ENCODE measurements around the gene CYP2C18. TPM values are rescaled to one million over a fixed set of nuclear protein-coding genes. Genes with fewer than 3 reads are reported as not detected.
"Not testable (repeated sequence)": the region's sequence is repeated elsewhere in the genome, so short reads cannot be mapped to it uniquely, and the experiment has no call there.

Gene CYP2C18
- total and polyA plus RNA-seq, 2 of the 13 experiments (the other 11 are each of a cell fraction or from before 2014, with no cell fraction given), result 0.07 TPM; not detected in 1

DNA sequence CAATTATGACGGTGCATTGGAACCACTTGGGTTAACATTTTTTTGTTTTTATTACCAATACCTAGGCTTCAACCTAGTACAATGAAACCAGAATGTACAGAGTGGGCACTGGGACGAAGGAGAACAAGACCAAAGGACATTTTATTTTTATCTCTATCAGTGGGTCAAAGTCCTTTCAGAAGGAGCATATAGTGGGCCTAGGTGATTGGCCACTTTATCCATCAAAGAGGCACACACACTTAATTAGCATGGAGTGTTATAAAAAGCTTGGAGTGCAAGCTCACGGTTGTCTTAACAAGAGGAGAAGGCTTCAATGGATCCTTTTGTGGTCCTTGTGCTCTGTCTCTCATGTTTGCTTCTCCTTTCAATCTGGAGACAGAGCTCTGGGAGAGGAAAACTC is 78.9 kb downstream of the CYP2C18 start, which contains the start of gene CYP2C19:
Gene CYP2C19, plus strand, starts transcription at position 289 of the 400 bp plus-strand sequence. Its CDS starts 25 bp downstream, at position 314.
- DNase-seq (ENCODE audit: low spot score) (no peak), FAIRE-seq (no peak), ATAC-seq (no peak)
- no peak for TF ChIP-seq ZNF251 (CRISPR knock-in tag; IDR thresholded peaks at IDR 0.05)
- no peak for TF ChIP-seq HDAC6 (IDR thresholded peaks at IDR 0.05; ENCODE audit: low read depth, low read length)
- TF ChIP-seq, protein P1, sequence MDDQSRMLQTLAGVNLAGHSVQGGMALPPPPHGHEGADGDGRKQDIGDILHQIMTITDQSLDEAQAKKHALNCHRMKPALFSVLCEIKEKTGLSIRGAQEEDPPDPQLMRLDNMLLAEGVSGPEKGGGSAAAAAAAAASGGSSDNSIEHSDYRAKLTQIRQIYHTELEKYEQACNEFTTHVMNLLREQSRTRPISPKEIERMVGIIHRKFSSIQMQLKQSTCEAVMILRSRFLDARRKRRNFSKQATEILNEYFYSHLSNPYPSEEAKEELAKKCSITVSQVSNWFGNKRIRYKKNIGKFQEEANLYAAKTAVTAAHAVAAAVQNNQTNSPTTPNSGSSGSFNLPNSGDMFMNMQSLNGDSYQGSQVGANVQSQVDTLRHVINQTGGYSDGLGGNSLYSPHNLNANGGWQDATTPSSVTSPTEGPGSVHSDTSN (CRISPR knock-in tag; IDR thresholded peaks at IDR 0.05; ENCODE audit: borderline replicate concordance), result no peak
- no peak for TF ChIP-seq RBFOX2 (IDR thresholded peaks at IDR 0.05; ENCODE audit: low read depth, low read length)
- no peak for TF ChIP-seq HNRNPL (IDR thresholded peaks at IDR 0.05; ENCODE audit: low read depth, low read length)
- no peak for TF ChIP-seq ZNF709 (CRISPR knock-in tag; IDR thresholded peaks at IDR 0.05)
- TF ChIP-seq ZBTB7A (CRISPR knock-in tag; IDR thresholded peaks at IDR 0.05), result no peak
- TF ChIP-seq, protein P2, sequence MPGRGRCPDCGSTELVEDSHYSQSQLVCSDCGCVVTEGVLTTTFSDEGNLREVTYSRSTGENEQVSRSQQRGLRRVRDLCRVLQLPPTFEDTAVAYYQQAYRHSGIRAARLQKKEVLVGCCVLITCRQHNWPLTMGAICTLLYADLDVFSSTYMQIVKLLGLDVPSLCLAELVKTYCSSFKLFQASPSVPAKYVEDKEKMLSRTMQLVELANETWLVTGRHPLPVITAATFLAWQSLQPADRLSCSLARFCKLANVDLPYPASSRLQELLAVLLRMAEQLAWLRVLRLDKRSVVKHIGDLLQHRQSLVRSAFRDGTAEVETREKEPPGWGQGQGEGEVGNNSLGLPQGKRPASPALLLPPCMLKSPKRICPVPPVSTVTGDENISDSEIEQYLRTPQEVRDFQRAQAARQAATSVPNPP (CRISPR knock-in tag; IDR thresholded peaks at IDR 0.05), result no peak
- no peak for TF ChIP-seq MAF1 (CRISPR knock-in tag; IDR thresholded peaks at IDR 0.05; ENCODE audit: borderline replicate concordance)
- no peak for TF ChIP-seq NRL (CRISPR knock-in tag; IDR thresholded peaks at IDR 0.05; ENCODE audit: borderline replicate concordance)
- POLR2A ChIA-PET, result no interaction called here
- CTCF ChIA-PET (ENCODE audit: low intra/inter-chr PET ratio, low total read pairs), result no interaction called here
- intact Hi-C loops (cut with micrococcal nuclease; ENCODE audit: unreplicated experiment) (no loop called here), in situ Hi-C loops (cut with HindIII; ENCODE audit: extremely low pct_ligation_motif_present, low pct_unique_long_range_greater_than_20kb) (no loop called here)
- Histone ChIP-seq H3K27me3 (ENCODE audit: control insufficient read depth in 1 of 2, insufficient read depth in 2 of 2, low read length in 2 of 2) (no peaks in the 10 kb centered on the region; a peak in 1 of 5 replicates), H3K79me2 (ENCODE audit: insufficient read depth, low read length) (no peaks in the 10 kb centered on the region), H3K27ac (ENCODE audit: extremely low read length, insufficient read depth, low read length) (no peak within 1 kb of the TSS), H3K4me2 (ENCODE audit: low read depth, low read length) (no peak within 1 kb of the TSS), H4K20me1 (ENCODE audit: insufficient read depth, low read length) (no peaks in the 10 kb centered on the region), H3K4me1 (ENCODE audit: insufficient read depth, low read length) (no peaks in the 10 kb centered on the region), H2AFZ (ENCODE audit: low read length) (no peak within 1 kb of the TSS), H3K36me3 (replicated peaks in 1 of 2; ENCODE audit: control insufficient read depth in 1 of 2, insufficient read depth in 2 of 2, low read length in 2 of 2) (no peaks in the 10 kb centered on the region), H3K9ac (ENCODE audit: insufficient read depth, low read depth, low read length) (no peak within 1 kb of the TSS), H3K9me3 (ENCODE audit: low read length) (no peaks in the 10 kb centered on the region), H3K4me3 (replicated peaks in 1 of 3; ENCODE audit: insufficient read depth in 1 of 3, low read depth in 2 of 3, low read length in 3 of 3) (no peak within 1 kb of the TSS)
- BruUV-seq (replicated peaks), result no TSS peak
- 15% methylated on average over 3 of the region's 3 CpGs for WGBS (ENCODE audit: low lambda C conversion rate)

DNA sequence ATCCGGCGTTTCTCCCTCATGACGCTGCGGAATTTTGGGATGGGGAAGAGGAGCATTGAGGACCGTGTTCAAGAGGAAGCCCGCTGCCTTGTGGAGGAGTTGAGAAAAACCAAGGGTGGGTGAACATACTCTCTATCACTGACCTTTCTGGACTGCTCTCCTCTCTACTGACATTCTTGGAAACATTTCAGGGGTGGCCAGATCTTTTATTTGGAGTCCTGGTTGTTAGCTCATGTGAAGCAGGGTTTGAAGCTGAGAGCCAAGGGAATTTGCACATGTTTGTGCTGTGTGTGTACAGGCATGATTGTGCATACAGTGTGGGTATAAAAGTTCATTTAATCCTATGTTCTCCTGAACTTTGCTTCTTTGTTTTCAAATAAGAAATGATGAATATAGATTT is 91.9 kb downstream of the CYP2C18 start:
- POLR2A ChIA-PET; H3K27ac ChIP-seq (ENCODE audit: extremely low read length, insufficient read depth, low read length); DNase-seq (ENCODE audit: low spot score); intact Hi-C loops (cut with micrococcal nuclease; ENCODE audit: unreplicated experiment); H3K9ac ChIP-seq (ENCODE audit: insufficient read depth, low read depth, low read length); H3K36me3 ChIP-seq (replicated peaks in 1 of 2; ENCODE audit: control insufficient read depth in 1 of 2, insufficient read depth in 2 of 2, low read length in 2 of 2); H3K4me2 ChIP-seq (ENCODE audit: low read depth, low read length); H3K27me3 ChIP-seq (ENCODE audit: control insufficient read depth in 1 of 2, insufficient read depth in 2 of 2, low read length in 2 of 2); H3K79me2 ChIP-seq (ENCODE audit: insufficient read depth, low read length); H4K20me1 ChIP-seq (ENCODE audit: insufficient read depth, low read length); BruUV-seq (replicated peaks); CTCF ChIA-PET (ENCODE audit: low intra/inter-chr PET ratio, low total read pairs); ATAC-seq; H3K4me1 ChIP-seq (ENCODE audit: insufficient read depth, low read length); H3K9me3 ChIP-seq (ENCODE audit: low read length); H3K4me3 ChIP-seq (replicated peaks in 1 of 3; ENCODE audit: insufficient read depth in 1 of 3, low read depth in 2 of 3, low read length in 3 of 3); H2AFZ ChIP-seq (ENCODE audit: low read length); in situ Hi-C loops (cut with HindIII; ENCODE audit: extremely low pct_ligation_motif_present, low pct_unique_long_range_greater_than_20kb); FAIRE-seq: not testable (repeated sequence)
- WGBS (ENCODE audit: low lambda C conversion rate), result 60% methylated on average over 6 of the region's 6 CpGs
